Chondrocyte (in vitro differentiated cells): Measurements from ENCODE around the gene KIRREL3. TPM values are rescaled to one million over a fixed set of nuclear protein-coding genes. Genes with fewer than 3 reads are reported as not detected.

Experiments used
- DNase-seq: peaks from one replicate; pipeline ENCODE4 v3.0.0; 2021; ENCODE audit warnings: mixed read lengths, low spot score
- H3K27ac Mint-ChIP-seq: one replicate; pipeline ENCODE4 v1.8.0; 2021; ENCODE audit warnings: mild to moderate bottlenecking, moderate library complexity, mixed read lengths; ENCODE audit not compliant: unreplicated experiment
- H3K27me3 Mint-ChIP-seq: 2 replicates; pipeline ENCODE4 v1.8.0; 2021; ENCODE audit warnings: low read depth, mixed read lengths
- H3K36me3 Mint-ChIP-seq: 2 replicates; pipeline ENCODE4 v1.8.0; 2021; ENCODE audit warnings: low read depth, mixed read lengths
- H3K4me1 Mint-ChIP-seq: 2 replicates; pipeline ENCODE4 v1.8.0; 2021; ENCODE audit warnings: low read depth, mild to moderate bottlenecking, mixed read lengths
- H3K4me3 Mint-ChIP-seq: one replicate; pipeline ENCODE4 v1.8.0; 2021; ENCODE audit warnings: mild to moderate bottlenecking, moderate library complexity, mixed read lengths; ENCODE audit not compliant: unreplicated experiment
- H3K9me3 Mint-ChIP-seq: 2 replicates; pipeline ENCODE4 v1.8.0; 2021; ENCODE audit warnings: low read depth, mixed read lengths
- CTCF ChIP-seq: fragments of 200-600 bp; sonication (generic); IDR thresholded peaks from 2 replicates; pipeline ENCODE4 v1.5.0; 2021; ENCODE audit warnings: antibody characterized with exemption, mild to moderate bottlenecking, moderate library complexity
- total RNA-seq: library from RNA; stranded (reverse); gene quantifications from 3 replicates; pipeline ENCODE4 v1.2.1, GENCODE V29; 2021

KIRREL3 gene
- total RNA-seq, 1 donor from 2014 or later: 1.2 TPM

GRCh38 chr11:126465573-126466188, 534.9 kb downstream of the KIRREL3 start:
- peaks cover 9% of the 10 kb centered on the region for H3K4me1 Mint-ChIP-seq
- H3K27me3 Mint-ChIP-seq: no peaks in the 10 kb centered on the region
- DNase-seq: no peak
- peaks cover 3% of the 10 kb centered on the region for H3K9me3 Mint-ChIP-seq
- H3K36me3 Mint-ChIP-seq: no peaks in the 10 kb centered on the region
- H3K4me3 Mint-ChIP-seq: no peak overlapping the region
- TF ChIP-seq CTCF: no peak
- no peak overlapping the region for H3K27ac Mint-ChIP-seq

- Mint-ChIP-seq H3K4me1 (peaks cover 9% of the 10 kb centered on the region), H3K9me3 (peaks cover 3% of the 10 kb centered on the region), H3K27ac (no peak overlapping the region), H3K27me3 (no peaks in the 10 kb centered on the region), H3K36me3 (no peaks in the 10 kb centered on the region), H3K4me3 (no peak overlapping the region)
- no peak for DNase-seq
- TF ChIP-seq CTCF: no peak
Measured at GRCh38 chr11:126464796-126465195, 535.8 kb downstream of the KIRREL3 start.

- TF ChIP-seq CTCF: no peak
- no peaks in the 10 kb centered on the region for H3K36me3 Mint-ChIP-seq
- no peak overlapping the region for H3K27ac Mint-ChIP-seq
- DNase-seq: no peak
- no peak overlapping the region for H3K4me3 Mint-ChIP-seq
- H3K4me1 Mint-ChIP-seq: peaks cover 10% of the 10 kb centered on the region
- peaks cover 3% of the 10 kb centered on the region for H3K9me3 Mint-ChIP-seq
- H3K27me3 Mint-ChIP-seq: peaks cover 1% of the 10 kb centered on the region
Measured at GRCh38 chr11:126462422-126462821, 538.1 kb downstream of the KIRREL3 start.

- Mint-ChIP-seq H3K27ac (no peak overlapping the region), H3K9me3 (peaks cover 3% of the 10 kb centered on the region)
Measured at GRCh38 chr11:126461996-126462395, 538.6 kb downstream of the KIRREL3 start.

GRCh38 chr11:126461096-126461440, 539.5 kb downstream of the KIRREL3 start:
- Mint-ChIP-seq H3K27ac (no peak overlapping the region), H3K27me3 (peaks cover 1% of the 10 kb centered on the region), H3K4me1 (peaks cover 10% of the 10 kb centered on the region), H3K4me3 (no peak overlapping the region), H3K36me3 (no peaks in the 10 kb centered on the region), H3K9me3 (peaks cover 3% of the 10 kb centered on the region)
- no peak for TF ChIP-seq CTCF
- no peak for DNase-seq

More at GRCh38 chr11:126461996-126462395, 538.6 kb downstream of the KIRREL3 start:
- no peaks in the 10 kb centered on the region for H3K36me3 Mint-ChIP-seq
- no peak for DNase-seq
- no peak overlapping the region for H3K4me3 Mint-ChIP-seq
- peaks cover 1% of the 10 kb centered on the region for H3K27me3 Mint-ChIP-seq
- TF ChIP-seq CTCF: no peak
- peaks cover 10% of the 10 kb centered on the region for H3K4me1 Mint-ChIP-seq
